GM18909 (cell line): Measurements from ENCODE around the gene POLN.
A peak's percentile ranks its signal among the peaks of the same experiment; 100 is the strongest.
"Not testable (repeated sequence)": the region's sequence is repeated elsewhere in the genome, so short reads cannot be mapped to it uniquely, and the experiment has no call there.

Experiments used
- ATAC-seq: cut with Tn5 transposase; IDR thresholded peaks from one replicate; pipeline ENCODE4 v1.9.1; 2021; ENCODE audit warnings: mild to moderate bottlenecking; ENCODE audit not compliant: unreplicated experiment, poor library complexity

Gene POLN

DNA sequence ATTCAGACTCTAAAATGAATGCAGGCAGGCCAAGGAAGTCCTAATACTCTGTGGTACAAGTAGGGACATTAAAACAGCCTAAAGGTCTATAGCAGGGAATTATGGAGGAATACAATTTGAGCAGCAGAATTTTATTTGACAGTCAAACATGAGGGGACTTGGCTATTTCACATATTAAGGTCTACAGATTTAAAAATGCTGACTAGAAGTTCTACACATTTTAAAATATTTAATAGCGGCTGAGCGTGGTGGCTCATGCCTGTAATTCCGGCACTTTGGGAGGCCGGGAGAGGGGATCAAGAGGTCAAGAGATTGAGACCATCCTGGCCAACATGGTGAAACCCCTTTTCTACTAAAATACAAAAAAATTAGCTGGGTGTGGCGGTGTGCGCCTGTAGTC lies 10.8 kb downstream of the POLN start:
- no peak for ATAC-seq

DNA sequence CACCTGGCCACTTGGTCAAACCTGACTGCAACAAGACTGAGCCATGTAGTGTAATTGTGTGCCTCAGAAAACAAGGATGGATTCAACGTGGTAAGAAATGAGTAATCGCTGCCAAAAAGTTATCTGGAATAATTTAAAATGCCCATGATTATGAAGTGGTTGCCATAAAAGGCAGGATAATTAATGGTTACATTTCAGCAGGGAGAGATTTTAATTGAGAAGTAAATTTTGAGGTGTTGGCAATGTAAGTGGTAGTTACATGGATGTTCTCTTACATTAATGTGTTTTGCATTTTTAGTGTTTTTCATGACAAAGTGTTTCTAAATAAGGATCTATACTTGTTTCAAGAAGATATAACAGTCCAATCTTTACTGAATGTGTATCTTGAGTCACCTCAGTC lies 15.7 kb downstream of the POLN start:
- no peak for ATAC-seq

DNA sequence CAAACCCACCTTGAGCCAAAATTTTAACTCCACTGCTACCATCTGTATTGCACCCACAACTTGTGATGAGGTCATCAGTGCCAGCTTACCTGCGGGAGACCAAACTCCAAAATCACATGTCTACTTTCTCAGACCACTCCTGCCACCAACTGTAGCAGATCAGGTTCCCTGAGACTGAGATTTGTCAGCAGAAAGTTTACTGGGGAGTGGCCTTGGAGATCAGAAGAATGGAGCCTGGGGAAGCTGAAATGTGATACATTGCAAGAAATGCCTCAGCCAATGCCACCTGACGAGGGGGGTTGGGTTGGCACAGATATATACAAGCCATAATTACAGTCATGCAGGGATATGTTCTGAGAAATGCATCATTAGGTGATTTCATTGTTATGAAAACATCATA lies 19.1 kb downstream of the POLN start:
- ATAC-seq = no peak

DNA sequence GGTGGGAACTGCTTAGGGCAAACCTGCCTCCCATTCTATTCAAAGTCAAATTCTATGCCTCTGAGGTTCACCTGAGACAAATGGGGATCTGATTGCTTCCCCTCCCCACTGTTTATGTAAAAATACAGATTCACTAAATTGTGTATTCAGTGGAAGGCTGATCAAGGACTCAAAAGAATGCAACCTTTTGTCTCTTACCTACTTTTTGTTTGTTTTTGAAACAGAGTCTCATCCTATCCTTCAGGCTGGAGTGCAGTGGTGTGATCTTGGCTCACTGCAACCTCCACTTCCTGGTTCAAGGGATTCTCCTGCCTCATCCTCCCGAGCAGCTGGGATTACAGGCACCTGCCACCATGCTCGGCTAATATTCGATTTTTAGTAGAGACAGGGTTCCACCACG lies 20.5 kb downstream of the POLN start:
- ATAC-seq = not testable (repeated sequence)

DNA sequence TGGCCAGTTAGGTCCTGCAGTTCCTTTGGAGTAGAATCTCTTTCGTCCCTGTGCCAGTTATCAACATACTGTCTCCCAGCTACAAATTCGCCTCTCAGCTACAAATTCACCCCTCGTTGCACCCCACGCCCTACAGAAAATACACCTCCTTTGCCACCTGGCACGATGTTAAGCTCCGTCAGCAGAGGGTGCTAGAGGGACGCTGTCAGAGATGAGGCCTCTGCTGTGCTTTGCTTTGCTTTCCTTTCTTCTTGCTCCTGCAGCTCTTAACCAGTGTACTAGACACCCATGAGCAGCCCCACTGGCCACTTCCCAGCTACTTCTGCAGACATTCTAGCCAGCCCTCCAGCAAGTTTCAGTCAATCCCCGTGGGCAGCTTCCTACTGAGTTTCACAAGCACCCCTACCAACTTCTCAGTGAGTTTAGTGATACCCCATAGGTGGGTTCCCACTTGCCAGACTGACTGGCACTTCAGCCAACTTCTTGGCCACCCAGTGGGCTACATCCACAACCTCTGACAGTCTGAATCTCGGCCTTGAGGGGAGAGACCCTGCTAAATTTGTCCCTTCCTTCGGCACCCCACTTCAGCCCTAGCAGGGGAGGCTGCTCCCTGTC lies 21.8 kb downstream of the POLN start:
- peak; percentile 66 for ATAC-seq

DNA sequence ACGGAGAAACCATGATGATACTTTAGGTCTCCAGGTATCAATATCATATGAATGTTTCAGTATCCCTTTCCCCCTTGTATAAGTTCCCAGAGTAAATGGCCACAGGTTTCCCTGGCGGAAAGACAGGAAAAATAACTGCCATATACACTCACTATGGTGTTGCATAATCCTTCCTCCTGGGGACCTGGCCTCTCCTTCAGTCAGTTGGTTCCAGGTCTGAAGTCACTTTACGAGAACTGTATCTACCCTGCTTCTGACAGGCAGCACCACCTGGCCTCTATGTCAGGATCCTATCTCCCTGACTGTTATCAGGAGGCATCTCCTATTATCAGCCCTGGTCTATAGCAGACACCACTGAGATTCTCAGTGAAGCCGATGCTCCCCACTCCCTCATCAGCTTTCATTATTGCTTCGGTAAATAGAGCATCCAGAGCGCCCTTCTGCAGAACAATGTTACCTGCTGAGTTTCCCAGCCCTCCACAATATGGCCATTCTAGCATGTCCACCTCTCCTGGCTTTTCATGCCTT lies 22.6 kb downstream of the POLN start:
- ATAC-seq = no peak

DNA sequence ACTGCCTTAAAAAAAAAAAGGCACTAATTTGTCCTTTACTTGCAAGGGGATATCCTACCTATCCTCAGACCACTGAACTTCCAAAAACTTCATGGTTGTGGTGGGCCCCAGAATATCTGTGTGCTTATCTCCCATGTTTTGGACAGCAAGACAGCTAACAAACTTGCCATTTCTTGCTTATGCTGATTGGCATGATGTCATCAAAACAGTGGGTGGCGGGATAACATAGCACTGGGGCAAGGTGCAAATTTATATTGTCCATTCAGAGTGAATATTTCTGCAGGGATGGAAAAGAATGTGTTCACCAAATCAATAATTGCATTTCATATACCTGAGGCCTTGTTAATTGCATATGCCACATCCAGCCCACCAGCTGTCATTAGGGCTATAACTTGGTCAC lies 23.5 kb downstream of the POLN start:
- ATAC-seq = no peak

DNA sequence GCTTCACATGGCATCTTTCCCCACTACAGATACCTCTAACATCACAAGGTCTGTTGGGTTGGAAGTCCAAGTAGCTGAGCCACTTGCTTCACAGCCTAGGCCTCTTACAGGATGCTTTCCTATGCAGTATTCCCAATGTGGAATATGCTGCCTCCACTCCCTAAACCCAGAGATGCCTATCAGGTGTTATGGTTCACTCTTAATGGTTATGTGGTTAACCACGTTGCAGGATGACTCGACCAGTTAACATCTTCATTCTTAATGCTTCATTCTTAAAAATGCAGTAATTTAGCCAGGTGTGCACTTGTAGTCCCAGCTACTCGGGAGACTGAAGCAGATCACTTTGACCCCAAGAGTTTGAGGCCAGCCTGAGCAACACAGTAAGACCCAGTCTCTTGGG lies 24.2 kb downstream of the POLN start:
- no peak for ATAC-seq

DNA sequence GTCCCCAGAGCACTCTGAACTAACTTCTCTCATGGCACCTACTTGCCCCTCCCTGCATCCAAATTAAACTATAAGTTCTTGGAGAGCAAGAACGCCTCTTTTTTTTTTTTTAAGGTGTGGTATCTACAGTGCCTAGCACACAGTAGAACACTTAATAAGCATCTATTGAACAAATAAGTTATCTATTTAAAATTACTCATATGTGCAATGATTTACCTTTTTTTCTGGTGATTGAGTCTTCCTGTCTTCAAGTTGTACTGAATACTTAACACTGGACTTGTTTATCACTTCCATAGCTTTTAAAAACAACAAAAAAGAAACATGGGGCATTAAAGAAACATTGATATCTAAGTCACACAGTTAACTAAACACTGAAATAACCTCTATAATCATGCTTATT lies 29.1 kb downstream of the POLN start:
- ATAC-seq = no peak

DNA sequence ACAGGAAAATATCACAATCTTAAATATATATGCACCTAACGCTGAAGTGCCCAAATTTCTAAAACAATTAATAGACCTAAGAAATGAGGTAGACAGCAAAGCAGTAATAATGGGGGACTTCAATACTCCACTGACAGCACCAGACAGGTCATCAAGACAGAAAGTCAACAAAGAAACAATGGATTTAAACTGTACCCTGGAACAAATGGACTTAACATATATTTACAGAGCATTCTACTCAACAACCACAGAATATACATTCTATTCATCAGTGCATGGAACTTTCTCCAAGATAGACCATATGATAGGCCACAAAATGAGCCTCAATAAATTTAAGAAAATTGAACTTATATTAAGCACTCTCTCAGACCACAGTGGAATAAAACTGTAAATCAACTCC lies 39.1 kb downstream of the POLN start:
- not testable (repeated sequence) for ATAC-seq

DNA sequence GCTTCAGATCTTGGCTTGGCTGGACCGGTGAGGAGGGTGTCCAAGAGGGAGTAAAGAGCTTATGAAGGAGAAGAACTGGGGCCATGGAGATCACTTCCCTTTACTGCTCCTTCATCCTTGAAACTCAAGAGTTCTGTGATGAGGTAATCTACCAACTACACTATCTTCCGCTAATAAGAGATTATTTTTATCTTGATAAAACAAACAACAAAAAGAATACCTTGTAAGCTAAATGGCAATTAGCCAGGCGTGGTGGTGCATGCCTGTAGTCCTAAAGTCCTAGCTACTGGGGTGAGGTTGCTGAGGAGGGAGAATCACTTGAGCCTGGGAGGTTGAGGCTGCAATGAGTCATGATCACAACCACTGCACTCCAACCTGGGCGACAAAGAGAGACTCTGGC lies 47.4 kb downstream of the POLN start:
- no peak for ATAC-seq

DNA sequence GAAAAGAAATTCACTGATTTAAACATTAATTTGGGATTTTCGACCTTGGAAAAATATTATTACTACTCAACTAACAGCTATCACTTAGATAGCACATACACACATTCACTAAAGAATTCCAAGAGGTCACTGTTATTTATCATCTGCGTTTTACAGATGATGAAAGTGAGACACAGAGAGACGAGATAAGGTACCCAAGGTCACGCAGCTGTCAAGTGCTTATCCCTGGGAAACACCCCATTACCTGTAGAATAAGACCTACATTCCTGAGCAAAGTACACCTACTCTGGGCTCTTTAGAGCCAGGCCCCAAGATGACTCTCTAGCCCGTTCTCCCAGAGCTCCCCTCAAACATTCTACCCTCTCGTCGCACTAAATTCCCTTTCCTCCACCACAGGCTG lies 48.6 kb downstream of the POLN start:
- no peak for ATAC-seq

DNA sequence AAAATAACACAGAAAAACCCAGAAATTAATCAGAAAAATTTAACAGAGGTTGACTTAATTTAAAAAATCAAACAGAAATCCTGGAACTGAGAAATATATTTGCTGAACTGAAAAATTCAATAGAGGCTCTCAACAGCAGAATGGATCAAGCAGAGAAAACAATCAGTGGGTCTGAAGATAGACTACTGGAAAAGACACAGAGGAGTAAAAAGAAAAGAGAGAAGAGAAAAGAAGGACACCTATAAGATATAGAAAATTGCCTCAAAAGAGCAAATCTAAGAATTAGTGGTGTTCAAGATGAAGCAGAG lies 55.1 kb downstream of the POLN start:
- ATAC-seq = no peak

DNA sequence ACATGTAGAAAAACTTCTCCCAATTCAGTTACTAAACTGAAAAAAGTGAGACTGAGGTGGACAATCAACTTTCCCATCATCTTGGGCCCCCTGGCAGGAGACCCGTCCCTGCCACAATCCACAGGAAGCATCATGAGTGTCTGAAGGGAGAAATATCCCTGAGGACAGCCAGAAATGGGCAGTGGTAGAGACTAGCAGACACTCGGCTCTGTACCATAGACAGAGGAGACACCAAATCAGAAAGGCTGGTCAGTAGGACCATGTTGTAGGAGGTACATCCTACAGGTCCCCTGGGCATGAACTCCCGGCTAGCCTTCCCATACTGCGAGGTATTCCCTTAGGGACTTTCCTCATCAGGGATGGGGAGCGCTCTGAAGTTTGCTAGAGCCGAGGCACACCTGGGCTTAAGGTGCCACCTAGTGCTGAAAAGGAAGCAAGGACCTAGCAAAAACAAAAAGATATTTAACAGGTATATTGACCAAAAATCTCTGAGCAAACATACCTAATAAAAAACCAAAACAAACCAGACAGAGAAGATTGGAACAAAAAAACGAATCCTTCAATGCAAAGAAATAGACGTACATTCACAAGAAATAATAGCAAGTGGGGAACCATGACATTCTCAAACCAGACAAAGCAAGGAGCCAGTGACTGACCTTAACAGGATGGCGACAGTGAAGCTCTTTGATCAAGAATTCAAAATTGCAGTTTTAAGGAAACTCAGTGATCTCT lies 55.6 kb downstream of the POLN start:
- ATAC-seq = no peak

DNA sequence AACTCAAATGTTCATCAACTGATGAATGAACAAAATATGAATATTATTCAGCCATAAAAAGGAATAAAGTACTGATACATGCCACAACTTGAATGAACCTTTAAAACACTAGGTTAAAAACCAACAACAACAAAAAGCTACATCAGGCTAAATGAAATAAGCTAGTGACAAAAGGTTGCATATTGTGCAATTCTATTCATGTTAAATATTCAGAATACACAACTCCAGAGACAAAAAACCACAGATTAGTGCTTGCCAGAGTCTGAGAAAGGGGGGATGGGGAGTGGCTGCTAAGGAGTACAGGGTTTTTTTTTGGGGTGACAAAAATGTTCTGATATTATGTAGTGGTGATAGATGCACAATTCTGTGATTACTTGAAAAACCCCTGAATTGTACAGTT lies 58.5 kb downstream of the POLN start:
- ATAC-seq = no peak

DNA sequence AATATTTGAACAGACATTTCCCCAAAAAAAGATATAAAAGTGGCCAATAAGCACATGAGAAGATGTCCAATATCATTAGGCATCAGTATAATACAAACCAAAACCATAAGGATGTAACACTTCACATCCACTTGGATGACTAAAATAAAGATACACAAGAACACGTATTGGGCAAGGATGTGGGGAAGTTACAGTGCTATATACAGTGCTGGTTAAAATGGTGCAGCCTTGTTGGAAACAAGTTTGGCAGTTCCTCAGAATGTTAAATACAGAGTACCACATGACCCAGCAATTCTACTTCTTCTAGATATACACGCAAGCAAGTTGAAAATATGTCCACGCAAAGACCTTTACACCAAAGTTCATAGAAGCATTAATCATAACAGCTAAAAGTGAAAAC lies 58.9 kb downstream of the POLN start:
- no peak for ATAC-seq

DNA sequence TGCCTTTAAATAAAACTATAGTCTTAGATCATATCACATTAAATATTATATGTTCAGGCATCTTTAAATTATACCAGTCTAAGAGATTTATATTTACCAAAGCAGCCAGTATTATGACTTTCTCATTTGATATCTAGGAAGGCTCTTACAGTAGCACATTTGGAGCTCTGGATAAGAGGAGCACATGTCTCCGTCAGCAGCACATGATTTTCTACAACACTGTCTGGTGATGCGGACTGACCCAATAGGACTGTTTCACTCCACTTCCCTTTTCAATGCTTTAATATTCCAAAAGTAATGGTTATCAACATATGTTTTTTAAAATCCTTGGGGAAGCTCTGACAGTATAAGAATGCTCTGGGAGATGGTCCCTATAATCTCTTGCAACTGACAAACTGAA lies 61.5 kb downstream of the POLN start:
- ATAC-seq = no peak

DNA sequence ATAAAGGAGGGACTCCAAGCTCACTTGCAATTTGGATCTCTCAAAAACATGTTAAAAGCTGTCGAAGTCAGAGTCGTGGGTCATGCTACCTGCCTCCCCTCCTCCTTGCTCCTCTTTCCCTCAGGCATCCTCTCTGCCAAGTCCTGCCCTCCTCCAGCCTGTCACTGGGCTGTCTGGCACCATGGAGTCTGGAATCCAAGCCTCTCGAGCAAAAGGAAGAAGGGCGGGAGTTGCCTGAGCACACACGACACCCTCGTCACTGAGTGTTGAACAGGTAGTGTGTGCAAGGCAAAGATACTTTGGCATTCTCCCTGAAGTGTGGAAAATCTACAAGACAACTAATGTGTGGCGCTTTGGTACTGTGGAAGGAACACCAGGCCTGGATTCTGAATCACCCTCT lies 62.2 kb downstream of the POLN start:
- no peak for ATAC-seq

DNA sequence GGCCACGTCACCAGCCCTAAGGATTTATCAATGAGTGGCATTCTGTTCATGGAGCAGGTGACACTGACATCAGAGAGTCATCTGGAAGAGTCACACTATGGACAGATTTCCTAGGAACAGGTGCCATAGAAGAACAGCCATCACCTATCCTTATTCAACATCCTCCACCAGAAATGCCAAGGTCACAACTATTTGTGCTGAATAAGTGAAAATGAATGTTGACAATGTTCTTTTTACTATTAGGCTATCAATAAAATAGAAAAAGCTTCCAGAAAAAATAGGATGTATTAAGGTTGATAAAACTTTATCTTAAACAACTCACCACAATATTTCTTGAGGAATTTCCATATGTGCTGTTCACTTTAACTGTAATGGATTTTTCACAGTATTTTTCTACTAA lies 62.9 kb downstream of the POLN start:
- ATAC-seq = no peak

DNA sequence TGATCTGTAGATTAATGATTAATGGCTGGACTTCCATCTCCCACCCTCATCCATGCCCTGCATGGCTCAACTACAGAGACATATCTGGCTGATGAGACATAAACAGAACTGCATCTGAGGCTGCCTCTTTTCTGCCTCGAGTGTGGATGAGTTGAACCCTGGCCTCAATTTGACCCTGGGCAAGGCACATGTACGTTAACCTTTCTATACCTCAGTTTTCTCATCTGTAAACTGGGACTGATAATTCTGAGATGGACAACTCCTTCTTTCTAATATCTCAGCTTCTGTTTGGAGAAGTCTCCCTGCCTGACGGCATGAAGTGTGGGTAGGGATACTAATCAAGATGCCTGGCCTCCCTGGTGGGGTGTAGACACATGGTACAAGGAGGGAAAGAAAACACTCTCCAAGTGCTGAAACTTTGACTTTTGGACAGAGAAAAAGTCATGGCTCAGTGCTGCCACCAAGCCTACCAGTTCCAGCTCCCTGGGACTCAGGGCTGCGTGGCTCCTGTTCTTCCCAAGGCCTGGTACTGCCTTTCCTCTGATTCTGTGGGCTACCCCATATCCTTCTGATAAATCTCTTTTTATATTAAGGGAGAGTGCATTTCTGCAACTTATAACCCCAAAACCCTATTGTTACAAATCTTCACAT lies 64.4 kb downstream of the POLN start:
- ATAC-seq = no peak

DNA sequence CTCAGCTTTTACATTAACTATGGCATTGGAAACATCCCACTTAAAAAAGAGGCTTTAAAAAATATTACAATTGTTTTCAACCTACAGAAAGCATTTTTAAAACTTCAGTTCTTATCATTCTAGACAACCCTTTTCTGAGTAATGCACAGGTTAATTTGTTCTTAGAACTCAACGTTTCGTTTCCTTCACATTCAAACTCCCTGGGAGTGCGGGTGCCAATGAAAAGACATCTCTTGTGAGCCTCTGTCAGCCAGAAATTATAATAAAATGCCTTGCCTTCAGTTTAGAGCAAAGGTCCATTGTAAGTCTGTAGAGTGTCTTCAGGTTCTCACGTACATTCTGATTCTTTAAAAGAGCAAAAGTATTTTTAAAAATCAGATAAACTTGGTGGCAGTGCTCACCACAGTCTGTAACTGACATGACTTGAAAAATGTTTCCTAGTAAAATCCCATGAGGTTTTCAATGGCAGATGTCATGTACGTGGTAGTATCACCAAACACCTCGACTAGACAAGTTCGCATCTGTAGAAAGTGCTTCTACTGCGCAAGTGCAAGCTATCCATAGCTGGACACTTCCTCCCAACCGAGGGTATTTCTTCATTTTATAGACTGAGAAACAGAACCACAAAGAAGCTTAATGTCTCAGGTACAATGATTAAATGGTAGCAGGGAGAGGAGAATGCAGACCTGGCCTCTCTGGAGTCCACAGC lies 65.8 kb downstream of the POLN start:
- no peak for ATAC-seq
